Activated CD8-positive, alpha-beta memory T cell treated with anti-CD3 and anti-CD28 coated beads, Interleukin-2, amount 50 U/mL, for 4 hours (primary cell): Measurements from ENCODE around the gene SYNPR.

Source experiments
- DNase-seq: peaks from one replicate; pipeline ENCODE4 v3.0.0-alpha.2; 2020

The SYNPR gene

GRCh38 chr3:63477494-63478129 is 199.5 kb downstream of the SYNPR start:
- no peak for DNase-seq

- DNase-seq = no peak
Measured at GRCh38 chr3:63478990-63479660, 201.0 kb downstream of the SYNPR start.

- no peak for DNase-seq
Measured at GRCh38 chr3:63479661-63480035, 201.5 kb downstream of the SYNPR start.

- no peak for DNase-seq
Measured at GRCh38 chr3:63481627-63482026, 203.5 kb downstream of the SYNPR start.

DNA sequence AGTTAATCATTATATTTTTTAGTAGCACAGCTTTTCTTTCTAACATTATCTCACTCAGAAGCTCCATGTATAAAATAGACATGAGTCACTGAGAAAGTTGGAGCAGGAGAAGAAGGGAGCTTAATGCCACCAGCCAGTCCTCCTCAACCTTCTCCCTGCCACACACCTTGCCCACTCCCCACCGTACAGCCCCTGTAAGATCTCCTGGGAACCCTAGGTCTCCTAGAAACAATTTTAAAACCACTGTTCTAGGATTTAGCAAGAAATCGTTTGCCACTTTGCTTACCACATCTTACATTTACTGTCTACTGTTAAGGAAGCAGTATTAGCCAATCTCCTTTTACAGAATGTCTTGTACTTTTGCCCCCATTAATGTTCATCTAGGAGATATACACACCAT is 204.2 kb downstream of the SYNPR start:
- no peak for DNase-seq

DNA sequence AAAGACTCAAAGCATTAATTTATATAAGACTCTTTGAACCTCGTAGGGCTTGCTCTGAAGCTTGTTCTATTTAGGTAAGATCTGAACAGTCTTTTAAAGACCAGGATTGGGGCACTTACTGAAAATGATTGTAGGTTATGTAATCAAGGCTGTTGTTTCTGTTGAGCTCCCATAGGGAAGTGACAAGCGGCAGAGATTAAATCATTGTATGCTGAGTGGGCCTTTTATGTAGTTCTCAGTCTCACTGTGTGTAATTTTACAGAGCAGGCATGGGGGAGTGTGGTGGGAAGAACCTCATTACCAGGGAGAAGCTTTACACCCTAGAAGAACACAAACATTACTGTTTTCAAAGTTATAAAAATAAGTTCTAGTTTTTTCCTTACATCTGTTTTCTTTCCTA is 214.4 kb downstream of the SYNPR start:
- no peak for DNase-seq

- no peak for DNase-seq
Measured at GRCh38 chr3:63493101-63493500, 215.0 kb downstream of the SYNPR start.

DNA sequence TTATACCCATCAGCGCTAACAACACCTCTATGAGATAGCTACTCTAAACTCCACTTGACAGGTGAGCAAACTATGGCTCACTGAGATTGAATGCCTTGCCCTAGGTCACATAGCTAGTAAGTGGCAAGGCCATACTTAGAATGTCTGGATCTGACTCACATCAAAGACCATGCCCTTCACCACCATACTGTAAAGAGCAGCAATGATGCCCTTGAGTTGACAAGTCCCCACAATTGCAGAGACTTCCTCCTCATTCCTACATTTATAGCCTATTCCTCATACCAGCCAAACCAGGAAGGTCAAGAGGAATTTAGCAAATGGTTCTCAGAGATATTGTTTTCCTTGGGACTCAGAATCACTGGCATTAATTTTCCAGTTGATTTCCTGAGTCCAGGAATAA is 216.5 kb downstream of the SYNPR start:
- no peak for DNase-seq

DNA sequence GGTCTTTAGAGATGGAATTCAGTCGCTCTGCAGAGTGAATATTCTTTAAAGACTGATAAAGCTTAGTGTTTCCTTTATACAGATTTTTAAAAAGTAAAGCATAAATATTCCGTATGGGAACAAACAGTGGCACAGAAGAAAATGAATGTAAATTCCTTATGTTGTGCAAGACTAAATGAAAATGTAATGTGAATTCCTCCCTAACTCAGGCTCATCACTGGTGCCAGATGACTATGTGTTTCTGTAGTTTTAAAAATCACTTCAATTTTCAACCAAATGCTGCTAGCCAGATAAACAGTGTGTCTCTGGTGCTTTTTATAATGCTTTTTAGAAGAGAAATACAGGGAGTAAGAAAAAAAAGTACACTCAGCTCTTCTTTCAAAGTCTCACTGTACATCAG is 219.5 kb downstream of the SYNPR start:
- DNase-seq = no peak

DNA sequence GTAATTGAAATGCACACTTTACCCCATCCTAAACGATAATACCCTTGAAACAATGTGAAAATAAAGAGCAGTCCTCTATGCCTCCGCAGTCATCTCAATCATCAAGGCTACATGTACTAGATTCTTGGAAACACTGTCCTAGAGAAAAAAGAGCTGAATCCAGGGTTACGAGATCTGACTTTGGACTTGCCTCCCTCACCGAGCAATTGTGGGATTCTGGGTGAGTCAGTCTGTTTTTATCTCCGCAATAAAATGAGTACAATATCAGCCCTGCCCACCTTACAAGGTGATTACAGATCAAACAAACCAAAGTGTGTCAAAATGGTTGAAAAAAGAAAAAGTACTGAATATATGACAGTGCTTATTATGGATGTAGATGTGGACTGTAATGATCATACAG is 222.1 kb downstream of the SYNPR start:
- no peak for DNase-seq

GRCh38 chr3:63508305-63508704 is 230.2 kb downstream of the SYNPR start:
- no peak for DNase-seq

GRCh38 chr3:63508771-63509170 is 230.7 kb downstream of the SYNPR start:
- no peak for DNase-seq

- DNase-seq = no peak
Measured at GRCh38 chr3:63513791-63514190, 235.7 kb downstream of the SYNPR start.

GRCh38 chr3:63514678-63515077 is 236.6 kb downstream of the SYNPR start:
- DNase-seq = no peak

- DNase-seq = no peak
Measured at GRCh38 chr3:63519426-63519825, 241.3 kb downstream of the SYNPR start.

- no peak for DNase-seq
Measured at GRCh38 chr3:63521657-63522056, 243.5 kb downstream of the SYNPR start.

DNA sequence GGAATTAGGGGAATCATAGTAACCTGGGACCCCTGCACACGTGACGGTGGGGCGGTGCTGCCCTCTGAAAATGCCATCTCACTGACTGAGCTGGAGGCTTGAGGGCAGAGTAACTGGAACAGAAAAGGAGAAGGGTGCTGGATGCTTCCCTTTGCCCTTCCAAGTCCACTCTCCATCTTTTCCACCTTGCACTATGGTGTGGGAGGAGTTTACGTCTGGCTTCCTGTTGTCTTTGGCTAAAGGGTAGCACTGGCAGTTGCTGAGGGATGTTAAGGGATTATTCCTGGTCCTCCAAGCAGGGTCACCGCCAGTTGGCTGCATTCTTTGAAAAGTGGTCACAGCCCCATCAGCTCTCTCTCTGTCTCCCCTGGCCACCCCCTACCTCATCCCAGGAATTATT is 245.0 kb downstream of the SYNPR start:
- no peak for DNase-seq

- DNase-seq = no peak
Measured at GRCh38 chr3:63528325-63529000, 250.4 kb downstream of the SYNPR start.

GRCh38 chr3:63532521-63532920 is 254.4 kb downstream of the SYNPR start:
- DNase-seq = no peak

- no peak for DNase-seq
Measured at GRCh38 chr3:63538919-63539318, 260.8 kb downstream of the SYNPR start.

- DNase-seq = no peak
Measured at GRCh38 chr3:63555767-63556166, 277.7 kb downstream of the SYNPR start.

- DNase-seq = no peak
Measured at GRCh38 chr3:63556401-63556800, 278.3 kb downstream of the SYNPR start.

DNA sequence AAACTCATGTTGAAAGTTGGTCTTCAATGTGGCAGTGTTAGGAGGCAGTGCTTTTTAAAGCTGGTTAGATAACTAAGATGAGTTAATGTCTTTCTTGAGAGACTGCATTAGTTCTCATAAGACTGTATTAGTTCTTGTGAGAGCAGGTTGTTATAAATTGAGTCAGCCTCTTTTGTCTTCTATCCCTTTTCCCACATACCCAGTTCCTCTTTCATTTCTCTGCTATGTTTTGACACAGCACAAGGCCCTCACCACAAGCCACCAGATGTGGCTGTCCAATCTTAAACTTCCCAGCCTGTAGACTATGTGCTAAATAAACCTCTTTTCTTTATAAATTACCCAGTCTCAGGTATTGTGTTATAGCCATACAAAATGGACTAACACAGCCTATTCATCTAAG is 279.8 kb downstream of the SYNPR start:
- no peak for DNase-seq

GRCh38 chr3:63559884-63560283 is 281.8 kb downstream of the SYNPR start:
- no peak for DNase-seq

- DNase-seq = no peak
Measured at GRCh38 chr3:63561879-63562278, 283.8 kb downstream of the SYNPR start.
